HG02588 (cell line): Measurements from ENCODE around the gene SH3RF1.
"Not testable (repeated sequence)": the region's sequence is repeated elsewhere in the genome, so short reads cannot be mapped to it uniquely, and the experiment has no call there.

Source experiments
- ATAC-seq: cut with Tn5 transposase; IDR thresholded peaks from one replicate; pipeline ENCODE4 v1.9.1; 2021; ENCODE audit warnings: mild to moderate bottlenecking, moderate library complexity; ENCODE audit not compliant: unreplicated experiment

The SH3RF1 gene

GRCh38 chr4:169277838-169278237, 7.1 kb upstream of the SH3RF1 start:
- not testable (repeated sequence) for ATAC-seq

GRCh38 chr4:169275180-169275579, 4.4 kb upstream of the SH3RF1 start:
- ATAC-seq, result no peak

GRCh38 chr4:169274033-169274432, 3.3 kb upstream of the SH3RF1 start:
- no peak for ATAC-seq

- ATAC-seq, result no peak
These were observed 1.6 kb upstream of the SH3RF1 start for GRCh38 chr4:169272265-169272886.

- ATAC-seq, result no peak
These were observed 894 bp upstream of the SH3RF1 start for GRCh38 chr4:169271692-169272007.

- ATAC-seq, result peak; percentile 53
These were observed 593 bp downstream of the SH3RF1 start for GRCh38 chr4:169269916-169270809.

- no peak for ATAC-seq
These were observed 1.6 kb downstream of the SH3RF1 start for GRCh38 chr4:169268951-169269760.

- ATAC-seq, result no peak
These were observed 3.7 kb downstream of the SH3RF1 start for GRCh38 chr4:169267070-169267469.

GRCh38 chr4:169266661-169267060, 4.1 kb downstream of the SH3RF1 start:
- ATAC-seq, result no peak

GRCh38 chr4:169266081-169266480, 4.7 kb downstream of the SH3RF1 start:
- no peak for ATAC-seq

- no peak for ATAC-seq
These were observed 6.9 kb downstream of the SH3RF1 start for GRCh38 chr4:169263791-169264392.

GRCh38 chr4:169260217-169260866, 10.4 kb downstream of the SH3RF1 start:
- ATAC-seq, result no peak

GRCh38 chr4:169259271-169259670, 11.5 kb downstream of the SH3RF1 start:
- no peak for ATAC-seq

GRCh38 chr4:169258141-169258540, 12.6 kb downstream of the SH3RF1 start:
- no peak for ATAC-seq

GRCh38 chr4:169256856-169257761, 13.6 kb downstream of the SH3RF1 start:
- ATAC-seq, result no peak

GRCh38 chr4:169256101-169256612, 14.6 kb downstream of the SH3RF1 start:
- no peak for ATAC-seq

- ATAC-seq, result no peak
These were observed 16.2 kb downstream of the SH3RF1 start for GRCh38 chr4:169254546-169254983.

- no peak for ATAC-seq
These were observed 16.9 kb downstream of the SH3RF1 start for GRCh38 chr4:169253904-169254303.

GRCh38 chr4:169253113-169253671, 17.6 kb downstream of the SH3RF1 start:
- ATAC-seq, result no peak
